ENCODE data around the gene CLNK. TPM values are rescaled to one million over a fixed set of nuclear protein-coding genes. Genes with fewer than 3 reads are reported as not detected.

CLNK gene
- total and polyA plus RNA-seq, 2 donors from 2014 or later = 2.8 to 4.8 TPM

DNA sequence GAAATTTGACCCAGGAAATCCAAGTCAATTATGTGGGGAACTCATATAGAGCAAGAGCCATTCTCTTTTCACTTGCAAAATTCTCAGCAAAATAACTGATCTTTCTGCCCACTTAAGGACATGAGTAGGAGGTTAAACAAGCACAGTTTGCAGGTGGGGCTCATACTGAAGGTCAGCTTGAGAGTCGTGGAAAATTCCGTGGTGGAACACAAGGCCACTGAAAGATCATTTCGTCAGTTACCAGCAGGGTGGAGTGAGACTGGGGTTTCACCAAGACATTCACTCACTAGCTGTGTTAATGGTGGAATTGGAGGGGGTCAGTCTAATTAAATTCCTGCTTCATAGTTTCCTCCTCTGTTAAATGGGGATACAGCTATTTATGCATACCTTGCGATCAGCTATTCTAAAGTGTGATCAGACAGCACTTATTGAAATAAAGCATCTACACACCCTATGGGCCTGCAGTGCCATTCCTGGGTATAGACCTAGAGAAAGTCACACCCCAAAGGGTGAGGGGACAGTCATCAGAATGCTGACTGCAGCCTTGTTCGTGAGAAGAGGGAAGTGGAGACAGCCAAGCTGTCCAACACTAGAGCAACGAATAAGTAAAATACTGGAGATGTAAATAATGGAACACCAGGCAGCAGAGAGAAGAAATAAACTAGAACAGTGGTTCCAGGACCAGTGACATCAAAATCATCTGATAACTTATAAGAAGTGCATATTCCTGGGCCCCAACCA, 42.7 kb upstream of the CLNK start:
- intact Hi-C loops (cut with DNase I) = no loop called here
- no peak for FAIRE-seq
- no peak overlapping the region for H3K4me3 ChIP-seq (ENCODE audit: low read length in 3 of 3)
- H3K9ac ChIP-seq (ENCODE audit: low read length in 3 of 3) = no peak overlapping the region
- H3K4me1 ChIP-seq (ENCODE audit: control insufficient read depth in 2 of 3, insufficient read depth in 2 of 3, low read depth in 1 of 3, low read length in 3 of 3) = no peaks in the 10 kb centered on the region
- H3K27ac ChIP-seq (ENCODE audit: low read depth in 2 of 2, low read length in 2 of 2) = no peak overlapping the region
- H3K36me3 ChIP-seq (ENCODE audit: control insufficient read depth in 2 of 3, insufficient read depth in 3 of 3, low read length in 3 of 3) = no peaks in the 10 kb centered on the region
- DNase-seq = no peak
- H3K9me3 ChIP-seq (ENCODE audit: control insufficient read depth in 2 of 3, insufficient read depth in 1 of 3, low read length in 3 of 3) = no peaks in the 10 kb centered on the region
- no peak for TF ChIP-seq CTCF (IDR thresholded peaks at IDR 0.05; ENCODE audit: borderline replicate concordance, extremely low read depth, insufficient read depth)
- H3K27me3 ChIP-seq (ENCODE audit: control insufficient read depth, insufficient read depth, low read length) = no peaks in the 10 kb centered on the region

GRCh38 chr4:10722957-10723356, 38.4 kb upstream of the CLNK start:
- Histone ChIP-seq H3K36me3 (ENCODE audit: control insufficient read depth in 2 of 3, insufficient read depth in 3 of 3, low read length in 3 of 3) (no peaks in the 10 kb centered on the region), H3K4me3 (ENCODE audit: low read length in 3 of 3) (no peak overlapping the region), H3K9ac (ENCODE audit: low read length in 3 of 3) (no peak overlapping the region), H3K4me1 (ENCODE audit: control insufficient read depth in 2 of 3, insufficient read depth in 2 of 3, low read depth in 1 of 3, low read length in 3 of 3) (no peaks in the 10 kb centered on the region), H3K9me3 (ENCODE audit: control insufficient read depth in 2 of 3, insufficient read depth in 1 of 3, low read length in 3 of 3) (no peaks in the 10 kb centered on the region), H3K27ac (ENCODE audit: low read depth in 2 of 2, low read length in 2 of 2) (no peak overlapping the region), H3K27me3 (ENCODE audit: control insufficient read depth, insufficient read depth, low read length) (no peaks in the 10 kb centered on the region)
- intact Hi-C loops (cut with DNase I) = no loop called here
- FAIRE-seq = no peak
- no peak for DNase-seq
- no peak for TF ChIP-seq CTCF (IDR thresholded peaks at IDR 0.05; ENCODE audit: borderline replicate concordance, extremely low read depth, insufficient read depth)

- Histone ChIP-seq H3K4me3 (ENCODE audit: low read length in 3 of 3) (no peak overlapping the region), H3K27me3 (ENCODE audit: control insufficient read depth, insufficient read depth, low read length) (no peaks in the 10 kb centered on the region), H3K27ac (ENCODE audit: low read depth in 2 of 2, low read length in 2 of 2) (no peak overlapping the region), H3K9ac (ENCODE audit: low read length in 3 of 3) (no peak overlapping the region), H3K9me3 (ENCODE audit: control insufficient read depth in 2 of 3, insufficient read depth in 1 of 3, low read length in 3 of 3) (no peaks in the 10 kb centered on the region), H3K36me3 (ENCODE audit: control insufficient read depth in 2 of 3, insufficient read depth in 3 of 3, low read length in 3 of 3) (no peaks in the 10 kb centered on the region), H3K4me1 (ENCODE audit: control insufficient read depth in 2 of 3, insufficient read depth in 2 of 3, low read depth in 1 of 3, low read length in 3 of 3) (no peaks in the 10 kb centered on the region)
- intact Hi-C loops (cut with DNase I) = no loop called here
- DNase-seq = no peak
- no peak for FAIRE-seq
- TF ChIP-seq CTCF (IDR thresholded peaks at IDR 0.05; ENCODE audit: borderline replicate concordance, extremely low read depth, insufficient read depth) = no peak
These were observed 37.0 kb upstream of the CLNK start for GRCh38 chr4:10721616-10722015.

DNA sequence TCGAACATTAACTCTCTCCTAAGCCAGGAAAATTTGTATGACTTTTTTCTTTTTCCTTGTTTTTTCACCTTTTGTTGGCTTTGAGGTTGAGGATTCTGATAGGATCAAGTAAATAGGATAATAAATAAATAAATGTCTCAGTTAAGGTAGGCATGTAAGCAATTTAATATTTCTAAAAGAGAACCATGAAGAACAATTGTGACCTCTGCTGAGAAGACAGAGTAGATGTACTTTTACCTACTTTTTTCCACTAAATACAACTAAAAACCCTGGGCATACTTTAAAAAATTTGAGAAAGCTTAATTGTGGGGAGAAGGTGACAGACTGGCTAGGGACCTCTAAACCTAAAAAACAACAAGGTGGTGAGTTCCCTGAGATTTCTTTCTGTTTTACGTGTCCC, 31.6 kb upstream of the CLNK start:
- no peak for FAIRE-seq
- no peak for TF ChIP-seq CTCF (IDR thresholded peaks at IDR 0.05; ENCODE audit: borderline replicate concordance, extremely low read depth, insufficient read depth)

More for the DNA sequence above, 31.6 kb upstream of the CLNK start:
- Histone ChIP-seq H3K9me3 (ENCODE audit: control insufficient read depth in 2 of 3, insufficient read depth in 1 of 3, low read length in 3 of 3) (peaks cover 0 to 9% (median 0%) of the 10 kb centered on the region in 3 donors), H3K27ac (ENCODE audit: low read depth in 2 of 2, low read length in 2 of 2) (no peak overlapping the region), H3K4me1 (ENCODE audit: control insufficient read depth in 2 of 3, insufficient read depth in 2 of 3, low read depth in 1 of 3, low read length in 3 of 3) (no peaks in the 10 kb centered on the region), H3K4me3 (ENCODE audit: low read length in 3 of 3) (no peak overlapping the region), H3K36me3 (ENCODE audit: control insufficient read depth in 2 of 3, insufficient read depth in 3 of 3, low read length in 3 of 3) (no peaks in the 10 kb centered on the region), H3K27me3 (ENCODE audit: control insufficient read depth, insufficient read depth, low read length) (no peaks in the 10 kb centered on the region), H3K9ac (ENCODE audit: low read length in 3 of 3) (no peak overlapping the region)
- intact Hi-C loops (cut with DNase I) = no loop called here
- no peak for DNase-seq
